NCI-H146 treated with DMSO at 0.1 percent for 48 hours (cell line): Measurements from ENCODE around the gene CRADD.
A peak's percentile ranks its signal among the peaks of the same experiment; 100 is the strongest.
"Not testable (repeated sequence)": the region's sequence is repeated elsewhere in the genome, so short reads cannot be mapped to it uniquely, and the experiment has no call there.

Experiments
- DNase-seq: peaks from one replicate; lab custom pipeline; 2025; ENCODE audit not compliant: unreplicated experiment; lab: John Stamatoyannopoulos, UW

The CRADD gene

GRCh38 chr12:93705237-93705636 lies 28.1 kb downstream of the CRADD start:
- DNase-seq: no peak

GRCh38 chr12:93706387-93706786 lies 29.2 kb downstream of the CRADD start:
- DNase-seq: no peak

- no peak for DNase-seq
Observed at GRCh38 chr12:93706824-93707223, 29.6 kb downstream of the CRADD start.

GRCh38 chr12:93707836-93708235 lies 30.7 kb downstream of the CRADD start:
- DNase-seq: no peak

DNA sequence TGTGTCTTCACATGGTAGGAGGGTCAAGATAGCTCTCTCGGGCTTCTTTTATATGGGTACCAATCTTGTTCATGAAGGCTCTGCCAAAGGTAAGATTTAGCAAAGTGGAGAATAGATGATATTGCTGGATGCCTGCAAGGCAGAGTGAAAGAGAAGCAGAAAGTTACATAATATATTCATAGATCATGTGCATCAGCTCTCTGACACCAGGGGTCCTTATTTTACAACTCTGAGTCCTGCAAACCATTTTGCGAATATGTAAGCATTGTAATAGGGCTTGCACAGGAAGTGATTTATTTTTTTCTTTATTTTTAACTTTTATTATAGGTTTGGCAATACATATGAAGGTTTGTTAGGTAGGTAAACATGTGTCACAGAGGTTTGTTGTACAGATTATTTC lies 31.8 kb downstream of the CRADD start:
- DNase-seq: no peak

- no peak for DNase-seq
Observed at GRCh38 chr12:93709386-93709785, 32.2 kb downstream of the CRADD start.

DNA sequence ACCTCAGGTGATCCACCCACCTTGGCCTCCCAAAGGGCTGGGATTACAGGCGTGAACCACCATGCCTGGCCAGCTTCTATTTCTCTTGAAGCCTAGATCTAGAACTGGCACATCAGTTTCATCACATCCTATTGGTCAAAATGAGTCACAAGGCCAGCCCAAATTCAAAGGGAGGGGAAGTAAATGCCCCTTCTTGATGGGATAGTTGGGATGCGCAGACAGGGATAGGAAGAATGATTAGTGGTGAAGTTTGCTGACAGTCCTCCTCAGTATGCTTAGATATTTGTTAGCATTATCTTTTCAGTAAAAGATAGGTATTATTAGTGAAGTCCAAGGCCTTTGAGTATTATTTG lies 33.4 kb downstream of the CRADD start:
- no peak for DNase-seq

- not testable (repeated sequence) for DNase-seq
Observed at GRCh38 chr12:93711502-93711901, 34.3 kb downstream of the CRADD start.

GRCh38 chr12:93712200-93712599 lies 35.0 kb downstream of the CRADD start:
- no peak for DNase-seq

DNA sequence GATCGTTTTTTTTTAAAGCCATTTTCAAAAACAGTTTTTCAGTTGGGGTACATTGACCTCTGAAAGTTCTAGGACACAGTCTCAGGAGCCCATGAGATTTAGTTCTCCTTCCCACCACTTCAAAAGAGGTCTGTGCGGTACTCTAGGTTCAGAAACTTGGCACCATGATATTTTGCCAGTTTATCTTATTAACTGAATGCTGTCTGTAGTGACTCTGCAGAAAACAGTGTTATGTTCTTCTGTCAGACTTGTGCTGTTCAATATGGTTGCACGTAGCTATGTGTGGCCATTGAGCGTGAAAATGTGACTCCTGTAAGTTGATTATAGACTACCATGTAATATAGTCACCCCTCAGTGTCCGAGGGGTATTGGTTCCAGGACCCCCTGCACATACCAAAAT lies 35.9 kb downstream of the CRADD start:
- DNase-seq: no peak

- no peak for DNase-seq
Observed at GRCh38 chr12:93713800-93714199, 36.6 kb downstream of the CRADD start.

DNA sequence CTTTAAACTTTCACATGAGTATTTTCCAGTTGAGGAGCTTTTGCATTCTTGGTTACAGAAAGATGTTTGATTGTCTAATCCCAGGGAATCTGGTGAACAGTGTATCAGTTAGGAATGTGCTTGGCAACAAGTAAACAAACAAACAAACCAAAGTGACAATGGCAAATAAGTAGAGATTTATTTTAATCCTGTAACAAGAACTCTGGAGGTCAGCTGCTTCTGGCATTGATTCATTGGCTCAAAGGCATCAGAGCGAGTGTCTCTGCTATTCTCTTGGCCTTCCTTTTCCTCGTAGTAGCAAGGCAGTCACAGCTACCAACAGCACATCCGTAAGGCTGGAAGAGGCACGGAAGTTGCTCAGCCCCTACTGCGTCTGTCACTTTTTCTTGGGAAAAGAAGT lies 37.2 kb downstream of the CRADD start:
- DNase-seq: no peak

GRCh38 chr12:93719710-93720109 lies 42.5 kb downstream of the CRADD start:
- no peak for DNase-seq

DNA sequence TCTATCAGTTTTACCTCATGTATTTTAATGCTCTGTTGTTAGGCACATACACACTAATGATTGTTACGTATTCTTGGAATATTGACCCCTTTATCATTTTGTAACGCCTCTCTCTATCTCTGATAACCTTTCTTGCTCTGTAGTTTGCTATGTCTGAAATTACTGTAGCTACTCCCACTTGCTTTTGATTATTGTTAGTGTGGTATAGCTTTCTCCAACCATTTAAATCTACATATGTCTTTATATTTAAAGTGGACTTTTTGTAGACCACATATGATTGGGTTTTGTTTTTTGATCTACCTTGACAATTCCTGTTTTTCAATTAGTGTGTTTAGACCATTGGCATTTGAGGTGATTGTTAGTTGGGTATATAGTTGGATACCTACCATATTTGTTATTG lies 43.4 kb downstream of the CRADD start:
- no peak for DNase-seq

GRCh38 chr12:93722179-93722578 lies 45.0 kb downstream of the CRADD start:
- DNase-seq: no peak

DNA sequence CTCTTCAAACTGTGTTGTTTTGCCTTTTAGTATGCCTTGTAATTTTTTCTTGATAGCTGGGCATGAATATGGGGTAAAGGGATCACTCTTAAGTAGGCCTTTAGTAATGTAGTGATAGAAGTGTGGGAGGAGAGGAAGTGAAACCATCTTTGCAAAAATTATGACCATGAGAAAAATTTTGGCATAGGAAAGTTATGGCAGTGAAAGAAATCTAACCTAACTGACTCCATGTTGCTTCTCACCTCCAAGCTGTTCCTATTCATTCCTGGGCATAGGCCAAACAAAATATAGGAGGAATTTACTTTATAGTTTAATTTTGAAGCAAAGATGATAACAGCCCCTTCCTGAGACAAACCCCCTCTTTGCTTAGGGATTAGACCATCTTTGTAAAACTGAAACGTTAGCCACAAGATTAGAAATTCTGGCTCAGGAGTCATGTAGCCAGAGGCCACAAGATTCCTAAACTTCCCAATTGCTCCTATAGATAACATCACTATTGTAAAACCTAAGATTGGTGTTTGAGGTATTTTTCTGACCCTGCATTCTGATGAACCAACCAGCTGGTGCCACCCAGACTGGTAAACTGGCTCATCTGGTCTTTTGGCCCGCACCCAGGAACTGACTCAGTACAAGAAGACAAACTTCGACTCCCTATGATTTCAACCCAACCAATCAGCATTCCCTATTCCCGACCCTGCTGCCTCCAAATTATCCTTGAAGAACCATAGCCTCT lies 45.8 kb downstream of the CRADD start:
- no peak for DNase-seq

- DNase-seq: no peak
Observed at GRCh38 chr12:93723568-93723930, 46.4 kb downstream of the CRADD start.

DNA sequence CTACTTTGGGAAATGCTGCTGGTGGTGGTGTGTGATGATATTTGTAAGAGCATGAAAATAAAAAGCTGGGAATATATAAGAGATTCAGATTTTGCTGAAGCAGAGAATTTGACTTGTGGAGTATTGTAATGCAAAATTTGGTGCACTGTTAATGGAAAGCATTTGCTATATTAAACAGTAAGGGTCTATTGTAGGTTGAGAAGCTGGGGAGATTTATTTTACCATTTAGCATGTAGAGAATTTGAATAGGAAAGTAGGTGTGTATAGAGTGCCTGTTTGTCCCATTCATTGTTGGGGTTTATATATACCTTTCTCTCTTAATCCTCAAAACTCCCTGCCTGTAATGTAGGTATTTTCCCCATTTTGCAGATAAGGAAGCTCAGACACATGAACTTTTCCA lies 48.4 kb downstream of the CRADD start:
- DNase-seq: no peak

- DNase-seq: no peak
Observed at GRCh38 chr12:93727195-93727811, 50.1 kb downstream of the CRADD start.

- DNase-seq: no peak
Observed at GRCh38 chr12:93727911-93728310, 50.7 kb downstream of the CRADD start.

DNA sequence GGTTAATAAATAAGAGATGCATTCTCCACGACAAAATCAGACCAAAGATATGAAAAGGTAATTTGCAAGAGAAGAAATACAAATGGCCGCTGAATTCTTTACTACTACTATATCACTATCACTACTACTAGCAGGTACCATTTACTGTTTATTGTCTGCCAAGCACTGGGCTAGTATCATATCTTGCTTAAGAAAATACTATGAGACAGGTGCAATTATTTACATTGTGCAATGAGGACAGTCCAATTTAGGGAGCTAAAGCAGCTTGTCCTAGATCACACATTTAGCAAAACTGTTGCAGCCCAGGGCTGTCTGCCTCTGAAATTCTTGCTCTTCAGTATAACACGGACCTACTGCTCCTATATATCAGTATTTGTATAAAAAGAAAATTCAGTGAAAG lies 52.8 kb downstream of the CRADD start:
- DNase-seq: peak; percentile 45

DNA sequence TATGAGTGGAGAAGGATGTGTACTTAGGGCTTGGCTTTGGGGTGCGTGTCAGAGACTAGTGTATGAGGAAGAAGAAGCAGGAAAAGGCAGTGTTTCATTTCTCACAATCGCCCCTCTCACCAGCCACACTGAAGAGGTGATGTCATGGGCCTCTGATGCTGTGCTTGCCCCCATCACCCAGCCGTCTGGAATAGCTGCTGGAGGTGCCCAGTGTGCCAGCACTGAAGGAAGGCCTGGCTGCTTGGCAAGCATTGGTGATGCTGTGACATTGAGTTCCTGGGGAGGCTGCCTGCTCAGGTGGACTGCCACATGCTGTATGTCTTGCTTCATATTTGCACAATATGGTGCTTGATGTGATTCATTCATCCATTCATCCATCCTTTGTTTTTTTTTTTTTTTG lies 56.2 kb downstream of the CRADD start:
- DNase-seq: no peak

GRCh38 chr12:93733928-93734327 lies 56.8 kb downstream of the CRADD start:
- no peak for DNase-seq
